Measurements from ENCODE around the gene TRAK1.

TRAK1 gene

DNA sequence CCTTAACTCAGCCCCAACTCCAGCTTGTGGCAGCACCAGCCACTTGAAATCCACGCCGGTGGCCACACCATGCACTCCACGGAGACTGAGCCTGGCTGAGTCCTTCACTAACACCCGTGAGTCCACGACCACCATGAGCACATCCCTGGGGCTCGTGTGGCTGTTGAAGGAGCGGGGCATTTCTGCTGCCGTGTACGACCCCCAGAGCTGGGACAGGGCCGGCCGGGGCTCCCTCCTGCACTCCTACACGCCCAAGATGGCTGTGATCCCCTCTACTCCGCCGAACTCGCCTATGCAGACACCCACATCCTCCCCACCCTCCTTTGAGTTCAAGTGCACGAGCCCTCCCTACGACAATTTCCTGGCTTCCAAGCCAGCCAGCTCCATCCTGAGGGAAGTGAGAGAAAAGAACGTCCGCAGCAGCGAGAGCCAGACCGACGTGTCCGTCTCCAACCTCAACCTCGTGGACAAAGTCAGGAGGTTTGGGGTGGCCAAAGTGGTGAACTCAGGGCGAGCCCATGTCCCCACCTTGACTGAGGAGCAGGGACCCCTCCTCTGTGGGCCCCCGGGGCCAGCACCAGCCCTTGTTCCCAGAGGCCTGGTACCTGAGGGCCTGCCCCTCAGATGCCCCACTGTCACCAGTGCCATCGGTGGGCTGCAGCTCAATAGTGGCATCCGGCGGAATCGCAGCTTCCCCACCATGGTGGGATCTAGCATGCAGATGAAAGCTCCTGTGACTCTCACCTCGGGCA lies 132.0 kb downstream of the TRAK1 start:
- no peak for TF ChIP-seq POU2F2 (IDR thresholded peaks at IDR 0.05; ENCODE audit: low read depth, low read length)
- TF ChIP-seq TAF1 (IDR thresholded peaks at IDR 0.05; ENCODE audit: low read depth, low read length): no peak
- TF ChIP-seq POLR2A (IDR thresholded peaks at IDR 0.05; ENCODE audit: low read depth, low read length): no peak
- no peak for TF ChIP-seq SPI1 (IDR thresholded peaks at IDR 0.05; ENCODE audit: low read depth, low read length)
- no peak for TF ChIP-seq PAX5 (IDR thresholded peaks at IDR 0.05; ENCODE audit: insufficient read depth, low read length, severe bottlenecking)
- no peak for TF ChIP-seq POLR2AphosphoS5 (IDR thresholded peaks at IDR 0.05; ENCODE audit: low read depth, low read length)
- DNase-seq (ENCODE audit: insufficient read length, low spot score): no peak
- FAIRE-seq: no peak

DNA sequence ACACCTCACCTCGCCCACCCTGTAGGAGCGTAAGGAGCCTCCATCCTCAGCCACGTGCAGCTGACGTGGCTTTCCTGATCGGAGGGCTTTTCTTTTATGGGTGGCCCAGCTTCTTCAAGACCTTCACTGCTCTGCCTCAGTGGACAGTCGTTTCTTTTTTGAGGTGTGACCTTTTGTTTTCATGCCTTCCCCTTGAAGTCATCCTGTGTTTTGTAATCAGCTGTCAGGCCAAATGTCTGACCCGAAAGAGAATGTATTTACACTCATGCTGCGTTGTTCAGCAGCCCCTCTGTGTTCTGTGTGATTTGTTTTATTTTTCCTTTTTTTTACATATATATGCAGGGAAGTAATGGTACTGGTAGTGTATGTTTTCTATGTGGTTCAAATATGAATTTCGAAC lies 133.0 kb downstream of the TRAK1 start:
- no peak for TF ChIP-seq POLR2A (IDR thresholded peaks at IDR 0.05; ENCODE audit: low read depth, low read length)
- TF ChIP-seq SPI1 (IDR thresholded peaks at IDR 0.05; ENCODE audit: low read depth, low read length): no peak
- no peak for TF ChIP-seq PAX5 (IDR thresholded peaks at IDR 0.05; ENCODE audit: insufficient read depth, low read length, severe bottlenecking)
- TF ChIP-seq TAF1 (IDR thresholded peaks at IDR 0.05; ENCODE audit: low read depth, low read length): no peak
- TF ChIP-seq POLR2AphosphoS5 (IDR thresholded peaks at IDR 0.05; ENCODE audit: low read depth, low read length): no peak
- TF ChIP-seq POU2F2 (IDR thresholded peaks at IDR 0.05; ENCODE audit: low read depth, low read length): no peak
- DNase-seq (ENCODE audit: insufficient read length, low spot score) (no peak), FAIRE-seq (no peak)

DNA sequence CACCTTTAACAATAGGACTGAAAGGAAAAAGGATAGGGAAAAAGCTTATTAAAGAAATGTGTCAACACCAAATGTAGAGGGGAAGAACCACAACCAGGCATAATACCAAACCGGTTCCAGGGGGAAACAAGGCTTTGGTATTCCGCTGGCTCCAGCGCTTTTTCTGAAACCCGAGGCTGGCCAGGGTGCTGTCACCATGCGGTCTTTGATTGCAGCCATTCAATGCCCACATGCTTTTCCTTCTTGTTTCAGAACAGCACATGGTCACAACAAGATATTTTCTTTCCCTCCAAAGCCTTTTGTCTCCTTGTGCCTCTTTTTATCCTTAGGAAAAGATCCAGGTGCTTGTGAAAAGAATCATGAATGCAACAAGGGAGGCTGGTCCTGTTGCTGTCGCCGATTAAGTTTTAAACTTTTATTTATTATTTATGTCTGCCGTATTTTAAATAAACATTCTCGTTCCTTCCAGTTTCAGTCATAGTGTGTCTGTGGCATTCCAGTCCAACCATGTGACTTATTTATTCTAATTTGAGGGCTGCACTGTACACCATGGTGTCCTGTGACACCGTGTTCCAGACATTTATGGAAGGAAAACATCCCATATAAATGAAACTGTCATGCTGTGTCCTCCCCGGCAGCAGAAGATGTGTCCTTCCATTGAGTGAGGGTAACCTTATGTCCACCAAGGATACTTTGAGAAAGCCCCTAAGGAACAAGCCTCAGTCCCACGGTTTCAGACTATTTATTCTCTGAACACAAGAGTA lies 133.7 kb downstream of the TRAK1 start:
- FAIRE-seq: no peak
- DNase-seq (ENCODE audit: insufficient read length, low spot score): no peak
- TF ChIP-seq POLR2A (IDR thresholded peaks at IDR 0.05; ENCODE audit: low read depth, low read length) (no peak), PAX5 (IDR thresholded peaks at IDR 0.05; ENCODE audit: insufficient read depth, low read length, severe bottlenecking) (no peak), POU2F2 (IDR thresholded peaks at IDR 0.05; ENCODE audit: low read depth, low read length) (no peak), POLR2AphosphoS5 (IDR thresholded peaks at IDR 0.05; ENCODE audit: low read depth, low read length) (no peak), TAF1 (IDR thresholded peaks at IDR 0.05; ENCODE audit: low read depth, low read length) (no peak)

DNA sequence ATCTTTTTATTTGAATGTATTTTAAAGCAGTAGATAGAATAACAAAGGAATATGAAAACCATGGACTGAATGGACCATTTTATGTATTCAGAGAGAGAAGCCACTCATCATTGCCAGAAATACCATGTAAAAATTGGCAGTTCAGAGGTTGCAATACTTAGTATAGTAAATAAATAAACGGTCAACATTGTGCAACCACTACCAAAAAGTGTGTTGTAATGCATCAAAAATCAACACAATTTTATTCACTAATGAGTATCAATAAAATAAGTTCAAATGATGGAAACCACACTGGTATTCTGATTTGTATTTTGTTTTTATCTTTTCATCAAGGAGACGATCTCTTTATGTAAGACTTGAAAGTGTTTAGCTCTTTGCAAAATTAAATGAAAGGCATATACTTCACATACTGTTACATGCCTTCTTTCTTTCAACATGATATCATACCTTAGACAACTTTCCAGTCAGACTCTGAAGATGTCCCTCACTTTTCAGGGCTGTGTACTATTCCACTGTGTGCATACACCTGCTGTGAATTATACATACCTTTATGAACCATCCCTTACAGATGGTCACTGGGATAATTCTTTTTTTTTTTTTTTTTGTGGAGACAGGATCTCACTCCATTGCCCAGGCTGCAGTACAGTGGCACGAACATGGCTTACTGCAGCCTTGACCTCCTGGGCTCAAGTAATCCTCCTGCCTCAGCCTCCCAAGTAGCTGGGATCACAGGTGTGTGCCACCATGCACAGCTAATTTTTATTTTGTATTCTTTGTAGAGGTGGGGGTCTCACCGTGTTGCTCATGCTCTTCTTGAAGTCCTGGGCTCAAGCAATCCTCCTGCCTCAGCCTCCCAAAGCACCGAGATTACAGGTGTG lies 134.6 kb downstream of the TRAK1 start:
- DNase-seq (ENCODE audit: insufficient read length, low spot score) (no peak), FAIRE-seq (no peak)
- TF ChIP-seq TAF1 (IDR thresholded peaks at IDR 0.05; ENCODE audit: low read depth, low read length) (no peak), POLR2A (IDR thresholded peaks at IDR 0.05; ENCODE audit: low read depth, low read length) (no peak), PAX5 (IDR thresholded peaks at IDR 0.05; ENCODE audit: insufficient read depth, low read length, severe bottlenecking) (no peak), SPI1 (IDR thresholded peaks at IDR 0.05; ENCODE audit: low read depth, low read length) (no peak), POU2F2 (IDR thresholded peaks at IDR 0.05; ENCODE audit: low read depth, low read length) (no peak), POLR2AphosphoS5 (IDR thresholded peaks at IDR 0.05; ENCODE audit: low read depth, low read length) (no peak)

DNA sequence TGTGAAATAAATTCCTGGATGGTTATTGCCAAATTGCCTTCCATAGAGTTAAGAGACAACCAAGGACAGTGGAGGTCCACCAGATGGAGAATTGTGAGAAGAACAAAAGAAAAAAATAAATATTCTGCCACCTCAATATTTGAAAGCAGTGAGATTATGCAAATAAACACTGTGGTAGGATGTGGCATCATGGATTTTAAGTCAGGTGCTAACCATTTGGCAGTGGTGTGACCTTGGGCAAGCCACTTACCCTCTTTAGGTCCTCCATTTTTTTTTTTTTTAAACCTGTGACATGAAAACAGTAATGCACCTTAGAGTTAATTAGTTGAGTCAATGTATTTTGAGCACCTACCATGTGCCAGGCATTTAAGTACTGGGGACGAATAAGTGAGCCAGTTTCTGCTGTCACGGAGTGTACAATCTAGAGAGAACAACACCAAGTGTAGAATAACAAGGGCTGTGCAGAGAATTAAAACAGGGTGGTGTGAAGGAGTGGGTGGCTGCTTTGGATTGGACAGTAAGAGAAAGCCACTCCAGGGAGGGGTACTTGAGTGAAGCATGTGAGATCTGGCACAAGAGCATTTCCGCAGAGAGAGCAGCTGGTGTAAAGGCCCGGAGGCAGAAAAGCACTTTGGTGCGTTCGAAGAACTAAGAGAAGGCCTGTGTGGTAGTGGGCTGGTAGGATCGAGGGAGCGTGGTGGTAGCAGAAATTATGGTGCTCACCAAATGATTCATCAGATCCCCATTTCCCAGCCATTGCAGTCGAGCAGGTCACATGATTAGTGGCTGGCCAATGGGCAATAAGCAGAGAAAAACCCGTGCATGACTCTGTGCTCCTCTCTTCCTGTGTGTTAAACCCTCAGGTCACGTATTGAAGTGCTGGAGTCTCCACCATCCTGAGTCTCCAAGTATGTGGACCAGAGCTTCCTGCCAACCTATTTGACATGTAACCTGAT lies 135.6 kb downstream of the TRAK1 start:
- no peak for DNase-seq (ENCODE audit: insufficient read length, low spot score)
- TF ChIP-seq POLR2AphosphoS5 (IDR thresholded peaks at IDR 0.05; ENCODE audit: low read depth, low read length): peak; percentile 49
- no peak for TF ChIP-seq TAF1 (IDR thresholded peaks at IDR 0.05; ENCODE audit: low read depth, low read length)
- TF ChIP-seq POLR2A (IDR thresholded peaks at IDR 0.05; ENCODE audit: low read depth, low read length): 0 out of 2 replicates have a peak, but pooled peaks have one; percentile 32
- peak; percentile 35 for FAIRE-seq

DNA sequence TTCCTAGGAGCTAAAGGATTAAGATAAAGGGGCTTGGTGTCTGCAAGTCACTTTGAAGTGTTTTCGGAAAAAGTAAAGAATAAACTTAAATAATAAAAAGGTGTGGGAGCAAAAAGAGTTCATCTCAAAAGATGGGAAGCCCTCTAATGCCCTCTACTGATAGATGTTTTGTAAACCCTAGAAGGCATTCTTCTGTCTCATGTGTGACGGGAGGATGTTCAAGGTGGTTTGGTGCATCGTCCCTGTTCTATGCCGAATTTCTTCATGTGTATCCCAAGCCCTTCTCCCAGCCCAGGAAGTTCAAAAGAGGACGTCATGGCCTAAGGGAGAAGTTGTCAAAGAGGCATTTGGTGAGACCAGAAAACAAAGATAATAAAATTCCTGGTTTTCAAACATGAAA lies 137.6 kb downstream of the TRAK1 start:
- no peak for FAIRE-seq
- no peak for TF ChIP-seq TAF1 (IDR thresholded peaks at IDR 0.05; ENCODE audit: low read depth, low read length)
- TF ChIP-seq PAX5 (IDR thresholded peaks at IDR 0.05; ENCODE audit: insufficient read depth, low read length, severe bottlenecking): no peak
- no peak for TF ChIP-seq POU2F2 (IDR thresholded peaks at IDR 0.05; ENCODE audit: low read depth, low read length)
- no peak for TF ChIP-seq POLR2A (IDR thresholded peaks at IDR 0.05; ENCODE audit: low read depth, low read length)
- TF ChIP-seq POLR2AphosphoS5 (IDR thresholded peaks at IDR 0.05; ENCODE audit: low read depth, low read length): no peak
- no peak for TF ChIP-seq SPI1 (IDR thresholded peaks at IDR 0.05; ENCODE audit: low read depth, low read length)
- no peak for DNase-seq (ENCODE audit: insufficient read length, low spot score)

DNA sequence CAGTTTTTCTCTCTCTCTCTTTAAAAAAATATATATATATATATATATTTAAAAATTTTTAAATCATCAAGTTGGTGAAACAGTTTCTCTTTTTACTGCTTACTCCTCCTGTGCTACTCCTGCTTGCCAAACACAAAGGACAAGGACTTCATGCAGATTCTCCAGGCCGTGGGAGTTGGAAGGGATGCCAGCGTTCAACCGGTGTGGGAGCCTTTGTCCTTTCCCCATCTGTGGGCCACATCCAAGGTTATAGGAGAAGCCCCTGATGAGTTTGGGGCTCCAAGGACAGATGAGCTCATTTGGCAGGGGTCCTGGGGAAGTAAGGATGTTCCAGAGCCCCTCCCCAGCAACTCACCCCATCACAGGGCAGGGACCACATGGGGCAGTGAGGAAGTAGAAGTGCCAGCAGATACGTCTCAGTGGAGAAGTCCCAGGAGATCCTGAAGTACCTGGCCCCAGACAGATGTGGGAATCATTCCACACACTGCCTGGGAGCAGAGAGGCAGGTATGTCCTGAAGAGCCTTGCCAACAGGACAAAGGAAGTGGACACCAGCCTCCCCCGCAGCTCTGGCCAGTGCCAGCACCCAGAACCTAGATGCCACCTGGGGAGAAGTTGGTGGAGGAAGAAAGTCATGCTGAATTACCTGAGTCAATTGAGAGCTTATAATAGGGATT lies 138.2 kb downstream of the TRAK1 start:
- no peak for FAIRE-seq
- DNase-seq (ENCODE audit: insufficient read length, low spot score): no peak
- TF ChIP-seq SPI1 (IDR thresholded peaks at IDR 0.05; ENCODE audit: low read depth, low read length) (no peak), POLR2AphosphoS5 (IDR thresholded peaks at IDR 0.05; ENCODE audit: low read depth, low read length) (no peak), TAF1 (IDR thresholded peaks at IDR 0.05; ENCODE audit: low read depth, low read length) (no peak), POLR2A (IDR thresholded peaks at IDR 0.05; ENCODE audit: low read depth, low read length) (no peak), POU2F2 (IDR thresholded peaks at IDR 0.05; ENCODE audit: low read depth, low read length) (no peak), PAX5 (IDR thresholded peaks at IDR 0.05; ENCODE audit: insufficient read depth, low read length, severe bottlenecking) (no peak)

Data from GM12891 (cell line).